KOPT-K1 (cell line): Measurements from ENCODE around the gene KLHL25.
A peak's percentile ranks its signal among the peaks of the same experiment; 100 is the strongest.
"Not testable (repeated sequence)": the region's sequence is repeated elsewhere in the genome, so short reads cannot be mapped to it uniquely, and the experiment has no call there.

ENCODE experiments used
- H3K27ac ChIP-seq: fragments of 200-600 bp; sonication (generic); 2 replicates; pipeline ENCODE4 v1.5.1; 2016; ENCODE audit warnings: antibody characterized with exemption, mild to moderate bottlenecking, low read depth, low read length; ENCODE audit not compliant: poor library complexity, severe bottlenecking
- H3K36me3 ChIP-seq: fragments of 200-600 bp; sonication (generic); 2 replicates; pipeline ENCODE4 v1.5.1; 2017; ENCODE audit warnings: antibody characterized with exemption, mild to moderate bottlenecking, low read length, moderate library complexity; ENCODE audit not compliant: insufficient read depth
- H3K9me3 ChIP-seq: fragments of 200-600 bp; sonication (generic); 2 replicates; pipeline ENCODE4 v1.5.1; 2017; ENCODE audit warnings: antibody characterized with exemption, low read length, mild to moderate bottlenecking; ENCODE audit not compliant: insufficient read depth, poor library complexity, severe bottlenecking

The KLHL25 gene

GRCh38 chr15:85825118-85825517 lies 30.4 kb upstream of the KLHL25 start:
- Histone ChIP-seq H3K9me3 (no peaks in the 10 kb centered on the region), H3K27ac (no peak overlapping the region), H3K36me3 (no peaks in the 10 kb centered on the region)

GRCh38 chr15:85821545-85821944 lies 26.8 kb upstream of the KLHL25 start:
- H3K9me3 ChIP-seq = no peaks in the 10 kb centered on the region
- H3K36me3 ChIP-seq = no peaks in the 10 kb centered on the region
- H3K27ac ChIP-seq = no peak overlapping the region

- no peaks in the 10 kb centered on the region for H3K36me3 ChIP-seq
- no peak overlapping the region for H3K27ac ChIP-seq
- H3K9me3 ChIP-seq = no peaks in the 10 kb centered on the region
These were observed 25.2 kb upstream of the KLHL25 start for GRCh38 chr15:85819938-85820337.

GRCh38 chr15:85813234-85813633 lies 18.5 kb upstream of the KLHL25 start:
- no peak overlapping the region for H3K27ac ChIP-seq
- H3K36me3 ChIP-seq = no peaks in the 10 kb centered on the region
- H3K9me3 ChIP-seq = no peaks in the 10 kb centered on the region

- H3K36me3 ChIP-seq = no peaks in the 10 kb centered on the region
- no peaks in the 10 kb centered on the region for H3K9me3 ChIP-seq
- H3K27ac ChIP-seq = no peak overlapping the region
These were observed 15.3 kb upstream of the KLHL25 start for GRCh38 chr15:85810075-85810474.

GRCh38 chr15:85805420-85805819 lies 10.7 kb upstream of the KLHL25 start:
- Histone ChIP-seq H3K27ac (no peak overlapping the region), H3K36me3 (no peaks in the 10 kb centered on the region), H3K9me3 (no peaks in the 10 kb centered on the region)

GRCh38 chr15:85804481-85805170 lies 9.9 kb upstream of the KLHL25 start:
- no peak overlapping the region for H3K27ac ChIP-seq
- H3K36me3 ChIP-seq = no peaks in the 10 kb centered on the region

GRCh38 chr15:85802617-85803016 lies 7.9 kb upstream of the KLHL25 start:
- H3K27ac ChIP-seq, H3K36me3 ChIP-seq, H3K9me3 ChIP-seq: not testable (repeated sequence)

More at GRCh38 chr15:85804481-85805170, 9.9 kb upstream of the KLHL25 start:
- no peaks in the 10 kb centered on the region for H3K9me3 ChIP-seq

- Histone ChIP-seq H3K9me3 (no peaks in the 10 kb centered on the region), H3K27ac (no peak overlapping the region), H3K36me3 (no peaks in the 10 kb centered on the region)
These were observed 5.9 kb upstream of the KLHL25 start for GRCh38 chr15:85800478-85801123.

- not testable (repeated sequence) for H3K36me3 ChIP-seq, H3K27ac ChIP-seq, H3K9me3 ChIP-seq
These were observed 1.6 kb upstream of the KLHL25 start for GRCh38 chr15:85796371-85796770.

- no peaks in the 10 kb centered on the region for H3K36me3 ChIP-seq
- H3K27ac ChIP-seq = no peak overlapping the region
These were observed 896 bp upstream of the KLHL25 start for GRCh38 chr15:85795337-85796305.

GRCh38 chr15:85793641-85794597 lies 806 bp downstream of the KLHL25 start:
- Histone ChIP-seq H3K27ac (peak overlapping the region; percentile 57), H3K36me3 (no peaks in the 10 kb centered on the region), H3K9me3 (no peaks in the 10 kb centered on the region)

More at GRCh38 chr15:85795337-85796305, 896 bp upstream of the KLHL25 start:
- H3K9me3 ChIP-seq = no peaks in the 10 kb centered on the region

- H3K36me3 ChIP-seq = no peaks in the 10 kb centered on the region
- no peaks in the 10 kb centered on the region for H3K9me3 ChIP-seq
- H3K27ac ChIP-seq = no peak overlapping the region
These were observed 1.7 kb downstream of the KLHL25 start for GRCh38 chr15:85792912-85793590.
